SK-N-SH treated with all-trans-retinoic acid at 6 μM for 48 hours (cell line): ENCODE measurements around the gene PRXL2B.

ENCODE experiments used
- ATAC-seq: fragments of 200-7000 bp; cut with Tn5 transposase; 3 replicates; pipeline ENCODE4 v1.9.1; 2020; ENCODE audit warnings: mild to moderate bottlenecking, moderate library complexity
- ARNTL ChIP-seq: fragments of 450-650 bp; formaldehyde crosslinking; IDR thresholded peaks from 2 replicates; pipeline ENCODE4 v1.5.0; 2020; ENCODE audit warnings: low read depth, mild to moderate bottlenecking, moderate library complexity, borderline replicate concordance
- BACH2 ChIP-seq: fragments of 250-450 bp; sonication (Bioruptor Pico); IDR thresholded peaks from 2 replicates; pipeline ENCODE4 v1.9.0; 2021; ENCODE audit warnings: mild to moderate bottlenecking, borderline replicate concordance
- CREB5 ChIP-seq: fragments of 250-450 bp; sonication (Bioruptor Pico); IDR thresholded peaks from 2 replicates; pipeline ENCODE4 v1.5.1; 2020; ENCODE audit warnings: low read depth, mild to moderate bottlenecking, moderate library complexity
- CSDC2 ChIP-seq: fragments of 250-450 bp; sonication (Bioruptor Pico); IDR thresholded peaks from 2 replicates; pipeline ENCODE4 v1.5.0; 2020; ENCODE audit warnings: mild to moderate bottlenecking, moderate library complexity
- CSRNP3 ChIP-seq: fragments of 250-450 bp; sonication (Bioruptor Pico); IDR thresholded peaks from 2 replicates; pipeline ENCODE4 v1.5.1; 2021; ENCODE audit warnings: mild to moderate bottlenecking, moderate library complexity
- ESRRG ChIP-seq: fragments of 250-450 bp; sonication (Bioruptor Pico); IDR thresholded peaks from 2 replicates; pipeline ENCODE4 v1.6.1; 2021; ENCODE audit warnings: mild to moderate bottlenecking
- GLIS3 ChIP-seq: fragments of 250-450 bp; sonication (Bioruptor Pico); IDR thresholded peaks from 2 replicates; pipeline ENCODE4 v1.5.0; 2020; ENCODE audit warnings: mild to moderate bottlenecking, moderate library complexity
- ISL1 ChIP-seq: fragments of 250-450 bp; sonication (Bioruptor Pico); IDR thresholded peaks from 2 replicates; pipeline ENCODE4 v2.1.2; 2022; ENCODE audit warnings: mild to moderate bottlenecking, moderate library complexity
- PATZ1 ChIP-seq: fragments of 250-450 bp; sonication (Bioruptor Pico); IDR thresholded peaks from 2 replicates; pipeline ENCODE4 v1.8.0; 2020; ENCODE audit warnings: mild to moderate bottlenecking, moderate library complexity, borderline replicate concordance
- POU6F1 ChIP-seq: fragments of 250-450 bp; sonication (Bioruptor Pico); IDR thresholded peaks from 2 replicates; pipeline ENCODE4 v1.8.0; 2021; ENCODE audit warnings: low read depth, mild to moderate bottlenecking, moderate library complexity, borderline replicate concordance
- RARB ChIP-seq: fragments of 250-450 bp; sonication (Bioruptor Pico); IDR thresholded peaks from 2 replicates; pipeline ENCODE4 v1.8.0; 2021; ENCODE audit warnings: mild to moderate bottlenecking, moderate library complexity
- SNAI2 ChIP-seq: fragments of 250-450 bp; sonication (Bioruptor Pico); IDR thresholded peaks from 2 replicates; pipeline ENCODE4 v1.5.0; 2020; ENCODE audit warnings: mild to moderate bottlenecking, moderate library complexity
- TCF4 ChIP-seq: fragments of 250-450 bp; sonication (Bioruptor Pico); IDR thresholded peaks from 2 replicates; pipeline ENCODE4 v1.8.0; 2021; ENCODE audit warnings: mild to moderate bottlenecking, moderate library complexity, borderline replicate concordance
- TOX ChIP-seq: fragments of 250-450 bp; sonication (Bioruptor Pico); IDR thresholded peaks from 2 replicates; pipeline ENCODE4 v1.8.0; 2021; ENCODE audit warnings: mild to moderate bottlenecking, moderate library complexity, borderline replicate concordance
- TSHZ2 ChIP-seq: fragments of 250-450 bp; sonication (Bioruptor Pico); IDR thresholded peaks from 2 replicates; pipeline ENCODE4 v1.5.0; 2020; ENCODE audit warnings: mild to moderate bottlenecking, moderate library complexity
- ZC3H10 ChIP-seq: fragments of 250-450 bp; sonication (Bioruptor Pico); IDR thresholded peaks from 2 replicates; pipeline ENCODE4 v1.5.1; 2021; ENCODE audit warnings: mild to moderate bottlenecking, moderate library complexity
- ZFP3 ChIP-seq: fragments of 250-450 bp; sonication (Bioruptor Pico); IDR thresholded peaks from 2 replicates; pipeline ENCODE4 v1.5.0; 2020; ENCODE audit warnings: mild to moderate bottlenecking, moderate library complexity
- ZFP30 ChIP-seq: fragments of 450-650 bp; formaldehyde crosslinking; IDR thresholded peaks from 2 replicates; pipeline ENCODE4 v1.5.0; 2022; ENCODE audit warnings: mild to moderate bottlenecking, moderate library complexity
- ZNF565 ChIP-seq: fragments of 450-650 bp; formaldehyde crosslinking; conservative IDR thresholded peaks from 2 replicates; pipeline ENCODE4 v1.5.0; 2020; ENCODE audit warnings: low read depth, mild to moderate bottlenecking, moderate library complexity
- ZNF70 ChIP-seq: fragments of 450-650 bp; formaldehyde crosslinking; IDR thresholded peaks from 2 replicates; pipeline ENCODE4 v1.5.0; 2020; ENCODE audit warnings: mild to moderate bottlenecking, moderate library complexity
- ZNF8 ChIP-seq: fragments of 450-650 bp; formaldehyde crosslinking; IDR thresholded peaks from 2 replicates; pipeline ENCODE4 v1.5.0; 2020; ENCODE audit warnings: mild to moderate bottlenecking, moderate library complexity

The PRXL2B gene

GRCh38 chr1:2632561-2633361 is 46.2 kb downstream of the PRXL2B start, which contains the start of gene MMEL1:
Gene MMEL1, minus strand, starts transcription at chr1:2633016. Its CDS starts 3,532 bp downstream, at chr1:2629484.
- no peak for ATAC-seq
- TF ChIP-seq PATZ1 (CRISPR knock-in tag) (no peak), CREB5 (CRISPR knock-in tag) (no peak), SNAI2 (CRISPR knock-in tag) (no peak), TCF4 (CRISPR knock-in tag) (no peak), GLIS3 (CRISPR knock-in tag) (no peak), TSHZ2 (CRISPR knock-in tag) (no peak), ARNTL (CRISPR knock-in tag) (no peak), CSRNP3 (no peak), ZNF8 (CRISPR knock-in tag) (no peak), POU6F1 (CRISPR knock-in tag) (no peak), ZFP30 (CRISPR knock-in tag) (no peak), TOX (no peak), BACH2 (CRISPR knock-in tag) (no peak), ZNF565 (CRISPR knock-in tag) (no peak), CSDC2 (no peak), RARB (CRISPR knock-in tag) (no peak), ZC3H10 (CRISPR knock-in tag) (no peak), ZNF70 (CRISPR knock-in tag) (no peak)

GRCh38 chr1:2633366-2633935 is 46.9 kb downstream of the PRXL2B start:
- no peak for ATAC-seq
- TF ChIP-seq TSHZ2 (CRISPR knock-in tag) (no peak), ZNF70 (CRISPR knock-in tag) (no peak), ESRRG (CRISPR knock-in tag) (no peak), ZFP30 (CRISPR knock-in tag) (no peak), TOX (no peak), ZNF565 (CRISPR knock-in tag) (no peak), CSDC2 (no peak), TCF4 (CRISPR knock-in tag) (no peak), ARNTL (CRISPR knock-in tag) (no peak), ZC3H10 (CRISPR knock-in tag) (no peak), GLIS3 (CRISPR knock-in tag) (no peak), PATZ1 (CRISPR knock-in tag) (no peak), ISL1 (CRISPR knock-in tag) (no peak), ZFP3 (CRISPR knock-in tag) (no peak), RARB (CRISPR knock-in tag) (no peak), CREB5 (CRISPR knock-in tag) (no peak), ZNF8 (CRISPR knock-in tag) (no peak)
